Measurements from ENCODE around the gene RWDD1. TPM values are rescaled to one million over a fixed set of nuclear protein-coding genes. Genes with fewer than 3 reads are reported as not detected.
A peak's percentile ranks its signal among the peaks of the same experiment; 100 is the strongest.

RWDD1 gene
- polyA plus RNA-seq, 1 of the 3 experiments (the other 2 are of a cell fraction): 17.7 TPM

DNA sequence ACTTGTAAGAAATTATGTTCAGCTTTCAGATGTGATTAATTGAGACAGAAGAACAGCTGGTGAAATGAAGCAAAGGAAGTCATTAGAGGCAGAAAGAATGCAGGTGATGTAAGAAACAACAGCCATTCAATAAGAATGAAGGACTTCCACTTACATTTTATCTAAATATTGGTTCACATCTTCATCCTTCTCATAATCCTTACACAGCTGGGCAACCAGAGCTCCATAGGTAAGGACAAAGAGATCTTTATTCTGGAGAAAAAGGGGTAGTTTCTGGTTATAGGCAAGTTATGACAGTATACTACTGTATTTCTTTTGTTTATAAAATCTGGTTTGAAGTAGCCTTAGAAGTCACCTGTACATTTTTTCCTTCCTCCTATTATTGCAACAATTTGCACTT, 28.2 kb upstream of the RWDD1 start:
- Histone ChIP-seq H3K9ac (no peak overlapping the region), H3K36me3 (replicated peaks in 1 of 2; ENCODE audit: control insufficient read depth in 1 of 2, insufficient read depth in 2 of 2, low read length in 1 of 2) (no peaks in the 10 kb centered on the region), H3K4me1 (ENCODE audit: control insufficient read depth in 1 of 2, insufficient read depth in 2 of 2, low read depth in 1 of 2, low read length in 1 of 2) (no peaks in the 10 kb centered on the region; a peak in 1 of 4 replicates), H3F3A (replicated peaks; ENCODE audit: insufficient read depth) (no peaks in the 10 kb centered on the region), H3K9me3 (no peaks in the 10 kb centered on the region), H2AFZ (ENCODE audit: low read depth) (no peak overlapping the region), H3K9me2 (no peaks in the 10 kb centered on the region), H3K27me3 (ENCODE audit: insufficient read depth) (no peaks in the 10 kb centered on the region), H3K4me3 (ENCODE audit: low read depth in 2 of 2, low read length in 1 of 2) (no peak overlapping the region), H3K79me2 (ENCODE audit: insufficient read depth) (no peaks in the 10 kb centered on the region), H4K20me1 (ENCODE audit: insufficient read depth) (no peaks in the 10 kb centered on the region), H3K4me2 (no peak overlapping the region), H3K27ac (ENCODE audit: low read depth in 2 of 2, low read length in 1 of 2) (no peak overlapping the region)
- CTCF ChIA-PET: interaction anchor here (2.6 to 7.4 kb wide), 4 partner anchors 9 to 274 kb away, joined by 15 to 60 read pairs (median 16); no protein-coding TSS in a partner anchor
- POLR2A ChIA-PET: interaction anchor here (0.6 kb wide), 1 partner anchor 20 kb away, joined by 3 read pairs; no protein-coding TSS in a partner anchor
- DNase-seq: no peak
- TF ChIP-seq EP300 (IDR thresholded peaks at IDR 0.05; ENCODE audit: borderline replicate concordance in 1 of 2, low read depth in 1 of 2, low read length in 1 of 2) (no peak), MEF2A (IDR thresholded peaks at IDR 0.05; ENCODE audit: borderline replicate concordance, low read depth) (no peak), REST (IDR thresholded peaks at IDR 0.05; ENCODE audit: low read depth, low read length) (no peak), YY1 (IDR thresholded peaks at IDR 0.05; ENCODE audit: low read depth) (no peak), EZH2phosphoT487 (IDR thresholded peaks at IDR 0.05; ENCODE audit: borderline replicate concordance, low read depth) (no peak), MAX (IDR thresholded peaks at IDR 0.05; ENCODE audit: low read depth) (no peak), FOXJ3 (CRISPR knock-in tag; IDR thresholded peaks at IDR 0.05) (no peak), TEAD4 (IDR thresholded peaks at IDR 0.05; ENCODE audit: borderline replicate concordance, insufficient read depth) (no peak)
- TF ChIP-seq, protein P1, sequence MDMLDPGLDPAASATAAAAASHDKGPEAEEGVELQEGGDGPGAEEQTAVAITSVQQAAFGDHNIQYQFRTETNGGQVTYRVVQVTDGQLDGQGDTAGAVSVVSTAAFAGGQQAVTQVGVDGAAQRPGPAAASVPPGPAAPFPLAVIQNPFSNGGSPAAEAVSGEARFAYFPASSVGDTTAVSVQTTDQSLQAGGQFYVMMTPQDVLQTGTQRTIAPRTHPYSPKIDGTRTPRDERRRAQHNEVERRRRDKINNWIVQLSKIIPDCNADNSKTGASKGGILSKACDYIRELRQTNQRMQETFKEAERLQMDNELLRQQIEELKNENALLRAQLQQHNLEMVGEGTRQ (IDR thresholded peaks at IDR 0.05; ENCODE audit: borderline replicate concordance, low read depth, low read length): no peak

GRCh38 chr6:116545651-116546050, 25.7 kb upstream of the RWDD1 start, which contains the start of gene TRAPPC3L:
Gene TRAPPC3L (minus strand): TSS chr6:116545684. CDS start chr6:116545514, 170 bp downstream.
- TF ChIP-seq JUND (IDR thresholded peaks at IDR 0.05): no peak
- TF ChIP-seq, protein P2, sequence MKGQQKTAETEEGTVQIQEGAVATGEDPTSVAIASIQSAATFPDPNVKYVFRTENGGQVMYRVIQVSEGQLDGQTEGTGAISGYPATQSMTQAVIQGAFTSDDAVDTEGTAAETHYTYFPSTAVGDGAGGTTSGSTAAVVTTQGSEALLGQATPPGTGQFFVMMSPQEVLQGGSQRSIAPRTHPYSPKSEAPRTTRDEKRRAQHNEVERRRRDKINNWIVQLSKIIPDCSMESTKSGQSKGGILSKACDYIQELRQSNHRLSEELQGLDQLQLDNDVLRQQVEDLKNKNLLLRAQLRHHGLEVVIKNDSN (IDR thresholded peaks at IDR 0.05; ENCODE audit: borderline replicate concordance, low read depth): no peak
- no peak for TF ChIP-seq RFX5 (IDR thresholded peaks at IDR 0.05; ENCODE audit: low read length)
- TF ChIP-seq REST (IDR thresholded peaks at IDR 0.05; ENCODE audit: low read depth, low read length): no peak
- peak within 1 kb of the TSS; percentile 26; the same call in 1 of the 2 replicates for H2AFZ ChIP-seq (ENCODE audit: low read depth)
- DNase-seq: no peak
- H3K36me3 ChIP-seq (replicated peaks in 1 of 2; ENCODE audit: control insufficient read depth in 1 of 2, insufficient read depth in 2 of 2, low read length in 1 of 2): no peaks in the 10 kb centered on the region
- H3K9me3 ChIP-seq: no peaks in the 10 kb centered on the region
- H3K79me2 ChIP-seq (ENCODE audit: insufficient read depth): no peaks in the 10 kb centered on the region
- 0 out of 2 replicates have a peak within 1 kb of the TSS, but pooled peaks have one; percentile 18 for H3K4me2 ChIP-seq
- H3K9ac ChIP-seq: no peak within 1 kb of the TSS
- H4K20me1 ChIP-seq (ENCODE audit: insufficient read depth): no peaks in the 10 kb centered on the region
- H3K9me2 ChIP-seq: no peaks in the 10 kb centered on the region
- ChIA-PET CTCF (interaction anchor here (1.0 to 2.2 kb wide), 5 partner anchors 10 to 327 kb away, joined by 3 to 9 read pairs (median 4); no protein-coding TSS in a partner anchor), POLR2A (no interaction called here)
- H3F3A ChIP-seq (replicated peaks; ENCODE audit: insufficient read depth): no peaks in the 10 kb centered on the region
- H3K4me3 ChIP-seq (ENCODE audit: low read depth in 2 of 2, low read length in 1 of 2): no peak within 1 kb of the TSS
- WGBS (ENCODE audit: low lambda C conversion rate): 28% methylated on average over 4 of the region's 4 CpGs
- no peaks in the 10 kb centered on the region; a peak in 1 of 4 replicates for H3K4me1 ChIP-seq (ENCODE audit: control insufficient read depth in 1 of 2, insufficient read depth in 2 of 2, low read depth in 1 of 2, low read length in 1 of 2)
- no peaks in the 10 kb centered on the region for H3K27me3 ChIP-seq (ENCODE audit: insufficient read depth)
- peak within 1 kb of the TSS in 1 of 2 experiments; percentile 39; a peak in 1 of 4 replicates for H3K27ac ChIP-seq (ENCODE audit: low read depth in 2 of 2, low read length in 1 of 2)
